Astrocyte of the spinal cord (primary cell): Measurements from ENCODE around the gene ARHGAP5.

ENCODE experiments used
- DNase-seq: peaks from one replicate; pipeline ENCODE4 v3.0.0; 2011; ENCODE audit warnings: low read depth, low spot score
- H3K4me3 ChIP-seq: 2 replicates; pipeline ENCODE4 v1.5.1; 2011; ENCODE audit warnings: low read depth, mild to moderate bottlenecking, low read length, moderate library complexity
- in situ Hi-C: cut with HindIII; loops from 2 replicates; pipeline ENCODE4 v1.10.0; 2017; ENCODE audit warnings: low sequenced_read_pairs
- TF ChIP-seq, protein P1 (sequence below): IDR thresholded peaks from 2 replicates; pipeline ENCODE4 v1.5.1; 2012; ENCODE audit warnings: low read depth, mild to moderate bottlenecking, low read length, inconsistent platforms

Gene ARHGAP5

GRCh38 chr14:32055175-32055574, 21.9 kb upstream of the ARHGAP5 start:
- no peak for DNase-seq
- in situ Hi-C loops = no loop called here
- TF ChIP-seq, protein P1, sequence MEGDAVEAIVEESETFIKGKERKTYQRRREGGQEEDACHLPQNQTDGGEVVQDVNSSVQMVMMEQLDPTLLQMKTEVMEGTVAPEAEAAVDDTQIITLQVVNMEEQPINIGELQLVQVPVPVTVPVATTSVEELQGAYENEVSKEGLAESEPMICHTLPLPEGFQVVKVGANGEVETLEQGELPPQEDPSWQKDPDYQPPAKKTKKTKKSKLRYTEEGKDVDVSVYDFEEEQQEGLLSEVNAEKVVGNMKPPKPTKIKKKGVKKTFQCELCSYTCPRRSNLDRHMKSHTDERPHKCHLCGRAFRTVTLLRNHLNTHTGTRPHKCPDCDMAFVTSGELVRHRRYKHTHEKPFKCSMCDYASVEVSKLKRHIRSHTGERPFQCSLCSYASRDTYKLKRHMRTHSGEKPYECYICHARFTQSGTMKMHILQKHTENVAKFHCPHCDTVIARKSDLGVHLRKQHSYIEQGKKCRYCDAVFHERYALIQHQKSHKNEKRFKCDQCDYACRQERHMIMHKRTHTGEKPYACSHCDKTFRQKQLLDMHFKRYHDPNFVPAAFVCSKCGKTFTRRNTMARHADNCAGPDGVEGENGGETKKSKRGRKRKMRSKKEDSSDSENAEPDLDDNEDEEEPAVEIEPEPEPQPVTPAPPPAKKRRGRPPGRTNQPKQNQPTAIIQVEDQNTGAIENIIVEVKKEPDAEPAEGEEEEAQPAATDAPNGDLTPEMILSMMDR = no peak
- H3K4me3 ChIP-seq = no peak overlapping the region

- no peak overlapping the region for H3K4me3 ChIP-seq
- in situ Hi-C loops = no loop called here
- TF ChIP-seq, protein P1 = no peak
- no peak for DNase-seq
Measured at GRCh38 chr14:32059702-32060101, 17.4 kb upstream of the ARHGAP5 start.

GRCh38 chr14:32064931-32065330, 12.2 kb upstream of the ARHGAP5 start:
- in situ Hi-C loops = no loop called here
- DNase-seq = no peak
- H3K4me3 ChIP-seq = no peak overlapping the region
- TF ChIP-seq, protein P1 = no peak

DNA sequence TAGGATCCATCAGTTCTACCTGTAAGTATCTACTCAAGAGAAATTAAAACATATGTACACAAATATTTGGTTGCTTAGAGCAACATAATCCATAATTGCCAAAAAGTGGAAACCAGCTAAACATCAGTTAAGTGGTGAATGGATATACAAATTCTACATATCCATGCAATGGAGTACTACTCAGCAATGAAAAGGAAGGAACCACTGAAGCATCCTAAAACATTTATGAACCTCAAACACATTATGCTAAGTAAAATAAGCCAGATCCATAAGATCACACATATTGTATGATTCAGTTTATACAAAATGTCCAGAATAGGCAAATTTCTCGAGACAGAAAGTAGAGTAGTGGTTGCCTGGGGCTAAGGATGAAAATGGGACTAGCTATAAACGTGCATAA, 8.4 kb upstream of the ARHGAP5 start:
- in situ Hi-C loops = no loop called here
- DNase-seq = no peak
- TF ChIP-seq, protein P1 = no peak
- H3K4me3 ChIP-seq = no peak overlapping the region

- no peak overlapping the region for H3K4me3 ChIP-seq
- in situ Hi-C loops = no loop called here
- TF ChIP-seq, protein P1 = no peak
- no peak for DNase-seq
Measured at GRCh38 chr14:32070282-32070681, 6.8 kb upstream of the ARHGAP5 start.

DNA sequence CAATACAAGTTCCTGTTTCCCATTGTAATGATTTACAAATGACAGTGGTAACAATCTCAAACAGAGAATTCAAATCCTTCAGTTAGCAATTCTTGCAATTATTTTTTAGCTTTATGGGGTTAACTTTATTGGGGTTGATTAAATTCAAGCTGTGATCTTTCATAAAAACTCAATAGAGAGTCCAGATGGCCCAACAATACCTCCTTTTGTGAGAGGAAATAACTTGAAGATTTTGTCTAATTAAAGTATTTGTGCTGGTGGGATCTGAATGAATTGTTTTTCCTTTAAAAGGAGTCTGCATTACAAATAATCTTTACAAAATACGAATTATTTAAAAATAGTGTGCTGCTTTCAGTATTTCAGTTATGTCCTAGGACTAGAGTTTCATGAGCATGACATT, 4.4 kb upstream of the ARHGAP5 start:
- no peak for DNase-seq
- in situ Hi-C loops = no loop called here
- TF ChIP-seq, protein P1 = no peak
- no peak overlapping the region for H3K4me3 ChIP-seq
